ENCODE data around the gene MX1. TPM values are rescaled to one million over a fixed set of nuclear protein-coding genes. Genes with fewer than 3 reads are reported as not detected.

The MX1 gene
- total RNA-seq, 2 experiments from 2014 or later, result 544 to 967 TPM

GRCh38 chr21:41429305-41429704 lies 3.3 kb downstream of the MX1 start:
- peaks cover 88% of the 10 kb centered on the region for H3K36me3 Mint-ChIP-seq
- ATAC-seq, result no peak
- peak overlapping the region; percentile 36 for H3K27ac Mint-ChIP-seq
- CTCF ChIA-PET, result no interaction called here
- DNase-seq, result peak; percentile 33
- H3K4me3 Mint-ChIP-seq, result peak overlapping the region; percentile 87
- no peaks in the 10 kb centered on the region for H3K27me3 Mint-ChIP-seq
- H3K4me1 Mint-ChIP-seq, result peaks cover 75% of the 10 kb centered on the region
- no peaks in the 10 kb centered on the region for H3K9me3 Mint-ChIP-seq (ENCODE audit: low read depth)

GRCh38 chr21:41429925-41430491 lies 4.0 kb downstream of the MX1 start:
- CTCF ChIA-PET, result interaction anchor here (2.0 to 2.2 kb wide), 2 partner anchors 10 to 147 kb away, joined by 4 to 6 read pairs; no protein-coding TSS in a partner anchor

GRCh38 chr21:41431788-41432548 lies 5.9 kb downstream of the MX1 start:
- peak; percentile 34 for DNase-seq
- Mint-ChIP-seq H3K36me3 (peaks cover 96% of the 10 kb centered on the region), H3K9me3 (ENCODE audit: low read depth) (no peaks in the 10 kb centered on the region), H3K27me3 (no peaks in the 10 kb centered on the region), H3K4me3 (peak overlapping the region; percentile 26), H3K4me1 (peaks cover 86% of the 10 kb centered on the region), H3K27ac (peak overlapping the region; percentile 11)
- ATAC-seq, result no peak
- CTCF ChIA-PET, result interaction anchor here (2.0 to 2.2 kb wide), 2 partner anchors 8 to 149 kb away, joined by 4 to 6 read pairs; no protein-coding TSS in a partner anchor

More at GRCh38 chr21:41429925-41430491, 4.0 kb downstream of the MX1 start:
- Mint-ChIP-seq H3K36me3 (peaks cover 90% of the 10 kb centered on the region), H3K27me3 (no peaks in the 10 kb centered on the region), H3K27ac (peak overlapping the region; percentile 71), H3K9me3 (ENCODE audit: low read depth) (no peaks in the 10 kb centered on the region), H3K4me1 (peaks cover 74% of the 10 kb centered on the region), H3K4me3 (peak overlapping the region; percentile 87)
- DNase-seq, result peak; percentile 33
- ATAC-seq, result no peak

- Mint-ChIP-seq H3K4me1 (peaks cover 86% of the 10 kb centered on the region), H3K36me3 (peaks cover 95% of the 10 kb centered on the region), H3K27ac (peak overlapping the region; percentile 11), H3K27me3 (no peaks in the 10 kb centered on the region), H3K9me3 (ENCODE audit: low read depth) (no peaks in the 10 kb centered on the region), H3K4me3 (peak overlapping the region; percentile 26)
- CTCF ChIA-PET, result interaction anchor here (2.2 kb wide), 1 partner anchor 150 kb away, joined by 6 read pairs; no protein-coding TSS in a partner anchor
- DNase-seq (no peak), ATAC-seq (no peak)
Measured at GRCh38 chr21:41432562-41433460, 6.8 kb downstream of the MX1 start.

GRCh38 chr21:41433566-41433965 lies 7.5 kb downstream of the MX1 start:
- H3K36me3 Mint-ChIP-seq, result peaks cover 93% of the 10 kb centered on the region
- H3K4me1 Mint-ChIP-seq, result peaks cover 84% of the 10 kb centered on the region
- no peak overlapping the region for H3K27ac Mint-ChIP-seq
- H3K9me3 Mint-ChIP-seq (ENCODE audit: low read depth), result no peaks in the 10 kb centered on the region
- peak overlapping the region; percentile 13 for H3K4me3 Mint-ChIP-seq
- H3K27me3 Mint-ChIP-seq, result no peaks in the 10 kb centered on the region
- no peak for ATAC-seq
- CTCF ChIA-PET, result no interaction called here
- no peak for DNase-seq

- Mint-ChIP-seq H3K9me3 (ENCODE audit: low read depth) (no peaks in the 10 kb centered on the region), H3K4me1 (peaks cover 79% of the 10 kb centered on the region), H3K27ac (peak overlapping the region; percentile 53), H3K4me3 (no peak overlapping the region), H3K27me3 (no peaks in the 10 kb centered on the region), H3K36me3 (peaks cover 94% of the 10 kb centered on the region)
- ATAC-seq, result no peak
- DNase-seq, result peak; percentile 23
- CTCF ChIA-PET, result no interaction called here
Measured at GRCh38 chr21:41435706-41436105, 9.7 kb downstream of the MX1 start.

- ATAC-seq, result peak; percentile 17
Measured at GRCh38 chr21:41437729-41438128, 11.7 kb downstream of the MX1 start.

GRCh38 chr21:41438425-41439113 lies 12.5 kb downstream of the MX1 start:
- Mint-ChIP-seq H3K4me1 (peaks cover 69% of the 10 kb centered on the region), H3K27me3 (no peaks in the 10 kb centered on the region), H3K9me3 (ENCODE audit: low read depth) (no peaks in the 10 kb centered on the region), H3K27ac (no peak overlapping the region), H3K36me3 (peaks cover 91% of the 10 kb centered on the region), H3K4me3 (no peak overlapping the region)
- DNase-seq (peak; percentile 28), ATAC-seq (no peak)
- CTCF ChIA-PET, result interaction anchor here (1.5 kb wide), 1 partner anchor 28 kb away, joined by 3 read pairs; no protein-coding TSS in a partner anchor

More at GRCh38 chr21:41437729-41438128, 11.7 kb downstream of the MX1 start:
- CTCF ChIA-PET, result interaction anchor here (0.7 to 1.5 kb wide), 2 partner anchors 27 to 154 kb away, joined by 3 read pairs; no protein-coding TSS in a partner anchor
- H3K27ac Mint-ChIP-seq, result peak overlapping the region; percentile 35
- H3K36me3 Mint-ChIP-seq, result peaks cover 91% of the 10 kb centered on the region
- H3K9me3 Mint-ChIP-seq (ENCODE audit: low read depth), result no peaks in the 10 kb centered on the region
- peaks cover 73% of the 10 kb centered on the region for H3K4me1 Mint-ChIP-seq
- H3K4me3 Mint-ChIP-seq, result no peak overlapping the region
- no peaks in the 10 kb centered on the region for H3K27me3 Mint-ChIP-seq
- DNase-seq, result peak; percentile 29

GRCh38 chr21:41439248-41439647 lies 13.2 kb downstream of the MX1 start:
- no peak overlapping the region for H3K4me3 Mint-ChIP-seq
- H3K9me3 Mint-ChIP-seq (ENCODE audit: low read depth), result no peaks in the 10 kb centered on the region
- no peaks in the 10 kb centered on the region for H3K27me3 Mint-ChIP-seq
- ATAC-seq (no peak), DNase-seq (no peak)
- H3K27ac Mint-ChIP-seq, result no peak overlapping the region
- H3K36me3 Mint-ChIP-seq, result peaks cover 88% of the 10 kb centered on the region
- CTCF ChIA-PET, result interaction anchor here (1.3 to 1.6 kb wide), 3 partner anchors 9 to 28 kb away, joined by 3 to 4 read pairs (median 3); no protein-coding TSS in a partner anchor
- peaks cover 65% of the 10 kb centered on the region for H3K4me1 Mint-ChIP-seq

GRCh38 chr21:41441546-41441945 lies 15.5 kb downstream of the MX1 start:
- H3K36me3 Mint-ChIP-seq, result peaks cover 88% of the 10 kb centered on the region
- H3K4me1 Mint-ChIP-seq, result peaks cover 47% of the 10 kb centered on the region
- H3K27ac Mint-ChIP-seq, result no peak overlapping the region
- DNase-seq, result no peak
- CTCF ChIA-PET, result no interaction called here
- no peak overlapping the region for H3K4me3 Mint-ChIP-seq
- no peaks in the 10 kb centered on the region for H3K9me3 Mint-ChIP-seq (ENCODE audit: low read depth)
- no peak for ATAC-seq
- no peaks in the 10 kb centered on the region for H3K27me3 Mint-ChIP-seq

- ATAC-seq (no peak), DNase-seq (no peak)
- H3K4me1 Mint-ChIP-seq, result peaks cover 39% of the 10 kb centered on the region
- no peak overlapping the region for H3K4me3 Mint-ChIP-seq
- no peaks in the 10 kb centered on the region for H3K27me3 Mint-ChIP-seq
- peaks cover 90% of the 10 kb centered on the region for H3K36me3 Mint-ChIP-seq
- H3K9me3 Mint-ChIP-seq (ENCODE audit: low read depth), result no peaks in the 10 kb centered on the region
- no peak overlapping the region for H3K27ac Mint-ChIP-seq
- CTCF ChIA-PET, result no interaction called here
Measured at GRCh38 chr21:41442481-41443186, 16.6 kb downstream of the MX1 start.

- CTCF ChIA-PET, result interaction anchor here (1.5 kb wide), 1 partner anchor 160 kb away, joined by 6 read pairs; no protein-coding TSS in a partner anchor
- Mint-ChIP-seq H3K4me3 (no peak overlapping the region), H3K27me3 (no peaks in the 10 kb centered on the region), H3K9me3 (ENCODE audit: low read depth) (no peaks in the 10 kb centered on the region), H3K36me3 (peaks cover 88% of the 10 kb centered on the region), H3K4me1 (peaks cover 35% of the 10 kb centered on the region), H3K27ac (no peak overlapping the region)
- no peak for DNase-seq
- no peak for ATAC-seq
Measured at GRCh38 chr21:41443562-41443961, 17.5 kb downstream of the MX1 start.

Measured in activated CD8-positive, alpha-beta memory T cell treated with anti-CD3 and anti-CD28 coated beads, Interleukin-2, amount 10 ng/mL, durations not matched to agents 7 days and 5 days (primary cell).